ENCODE results near the gene MOK. TPM values are rescaled to one million over a fixed set of nuclear protein-coding genes. Genes with fewer than 3 reads are reported as not detected.
A peak's percentile ranks its signal among the peaks of the same experiment; 100 is the strongest.

Gene MOK
- total RNA-seq, 2 donors from 2014 or later = 60.3 to 102 TPM

GRCh38 chr14:102192840-102193502, 112.0 kb downstream of the MOK start:
- no peaks in the 10 kb centered on the region for H3K27me3 Mint-ChIP-seq (ENCODE audit: insufficient read depth)
- H3K4me1 Mint-ChIP-seq = peaks cover 26% of the 10 kb centered on the region
- TF ChIP-seq, protein P1, sequence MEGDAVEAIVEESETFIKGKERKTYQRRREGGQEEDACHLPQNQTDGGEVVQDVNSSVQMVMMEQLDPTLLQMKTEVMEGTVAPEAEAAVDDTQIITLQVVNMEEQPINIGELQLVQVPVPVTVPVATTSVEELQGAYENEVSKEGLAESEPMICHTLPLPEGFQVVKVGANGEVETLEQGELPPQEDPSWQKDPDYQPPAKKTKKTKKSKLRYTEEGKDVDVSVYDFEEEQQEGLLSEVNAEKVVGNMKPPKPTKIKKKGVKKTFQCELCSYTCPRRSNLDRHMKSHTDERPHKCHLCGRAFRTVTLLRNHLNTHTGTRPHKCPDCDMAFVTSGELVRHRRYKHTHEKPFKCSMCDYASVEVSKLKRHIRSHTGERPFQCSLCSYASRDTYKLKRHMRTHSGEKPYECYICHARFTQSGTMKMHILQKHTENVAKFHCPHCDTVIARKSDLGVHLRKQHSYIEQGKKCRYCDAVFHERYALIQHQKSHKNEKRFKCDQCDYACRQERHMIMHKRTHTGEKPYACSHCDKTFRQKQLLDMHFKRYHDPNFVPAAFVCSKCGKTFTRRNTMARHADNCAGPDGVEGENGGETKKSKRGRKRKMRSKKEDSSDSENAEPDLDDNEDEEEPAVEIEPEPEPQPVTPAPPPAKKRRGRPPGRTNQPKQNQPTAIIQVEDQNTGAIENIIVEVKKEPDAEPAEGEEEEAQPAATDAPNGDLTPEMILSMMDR (conservative IDR thresholded peaks at IDR 0.05) = no peak
- WGBS, 2 experiments (ENCODE audit: insufficient coverage in 1 of 2, insufficient read length in 1 of 2) = 66 to 82% methylated on average over 3 to 12 of the region's 13 CpGs
- peaks cover 21% of the 10 kb centered on the region for H3K36me3 Mint-ChIP-seq (ENCODE audit: low read depth)
- Histone ChIP-seq H3K9ac (ENCODE audit: extremely low read depth, low read length, poor library complexity, severe bottlenecking) (no peak overlapping the region), H3K4me1 (ENCODE audit: control insufficient read depth, insufficient read depth, low read length) (peaks cover 4% of the 10 kb centered on the region), H3K27ac (ENCODE audit: low read depth, low read length) (peak overlapping the region; percentile 9), H3K36me3 (ENCODE audit: control insufficient read depth, insufficient read depth, low read length) (peaks cover 30% of the 10 kb centered on the region), H3K27me3 (ENCODE audit: control insufficient read depth, insufficient read depth, low read length, poor library complexity, severe bottlenecking) (no peaks in the 10 kb centered on the region), H3K4me3 (ENCODE audit: low read length) (no peak overlapping the region), H3K9me3 (ENCODE audit: control insufficient read depth, low read length) (no peaks in the 10 kb centered on the region)
- no peaks in the 10 kb centered on the region for H3K9me3 Mint-ChIP-seq
- no peak overlapping the region for H3K27ac Mint-ChIP-seq
- peak; percentile 54 for DNase-seq
- H3K4me3 Mint-ChIP-seq = no peak overlapping the region

DNA sequence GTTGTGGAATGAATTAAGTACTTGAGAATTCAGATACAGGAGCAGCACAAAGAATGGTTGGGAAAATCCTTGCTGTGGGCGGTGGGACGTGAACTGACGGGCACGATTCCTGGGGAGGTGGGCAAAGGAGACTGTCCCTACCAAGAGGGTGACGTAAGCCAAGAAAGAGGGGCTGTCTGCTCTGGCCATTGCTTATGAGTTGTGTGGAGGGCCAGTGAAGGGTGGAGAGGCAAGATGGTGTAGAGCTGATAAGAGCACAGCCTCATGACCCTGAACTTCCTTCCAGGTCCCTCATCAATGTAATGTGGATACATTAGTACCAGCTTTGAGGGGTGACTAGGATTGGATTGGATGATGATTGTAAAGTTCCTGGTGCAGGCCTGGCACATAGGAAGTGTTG, 115.1 kb downstream of the MOK start:
- TF ChIP-seq, protein P1 (conservative IDR thresholded peaks at IDR 0.05) = no peak
- peaks cover 34% of the 10 kb centered on the region for H3K4me1 Mint-ChIP-seq
- WGBS, 2 experiments (ENCODE audit: insufficient coverage in 1 of 2, insufficient read length in 1 of 2) = 99 to 100% methylated on average over 5 of the region's 5 CpGs
- H3K4me1 ChIP-seq (ENCODE audit: control insufficient read depth, insufficient read depth, low read length) = peaks cover 4% of the 10 kb centered on the region
- peak overlapping the region; percentile 71 for H3K27ac Mint-ChIP-seq
- peaks cover 2% of the 10 kb centered on the region for H3K36me3 ChIP-seq (ENCODE audit: control insufficient read depth, insufficient read depth, low read length)
- H3K4me3 Mint-ChIP-seq = no peak overlapping the region
- no peak overlapping the region for H3K4me3 ChIP-seq (ENCODE audit: low read length)
- DNase-seq = no peak
- H3K27me3 ChIP-seq (ENCODE audit: control insufficient read depth, insufficient read depth, low read length, poor library complexity, severe bottlenecking) = no peaks in the 10 kb centered on the region
- no peaks in the 10 kb centered on the region for H3K27me3 Mint-ChIP-seq (ENCODE audit: insufficient read depth)
- H3K27ac ChIP-seq (ENCODE audit: low read depth, low read length) = no peak overlapping the region
- H3K9me3 ChIP-seq (ENCODE audit: control insufficient read depth, low read length) = no peaks in the 10 kb centered on the region
- H3K9ac ChIP-seq (ENCODE audit: extremely low read depth, low read length, poor library complexity, severe bottlenecking) = no peak overlapping the region
- peaks cover 2% of the 10 kb centered on the region for H3K36me3 Mint-ChIP-seq (ENCODE audit: low read depth)
- H3K9me3 Mint-ChIP-seq = no peaks in the 10 kb centered on the region

DNA sequence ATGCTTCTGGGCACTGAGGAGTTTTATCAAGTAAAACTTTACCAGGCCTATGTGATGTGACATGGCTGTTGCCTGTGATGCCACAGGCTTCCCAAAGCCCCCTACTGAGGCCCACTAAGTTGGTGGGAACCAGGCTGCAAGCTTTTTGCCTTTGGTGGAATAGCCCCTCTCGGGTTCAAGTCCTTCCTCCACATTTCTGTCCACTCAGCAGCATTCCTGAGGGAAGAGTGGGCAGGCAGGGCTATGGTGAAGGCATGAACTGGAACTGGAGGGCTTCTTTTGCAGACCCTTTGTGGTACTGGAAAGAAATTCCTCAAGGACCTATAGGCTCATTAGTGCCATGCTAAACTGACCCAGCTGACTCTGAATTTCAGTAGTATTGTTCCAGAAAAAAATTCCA, 116.8 kb downstream of the MOK start:
- H3K36me3 Mint-ChIP-seq (ENCODE audit: low read depth) = peaks cover 2% of the 10 kb centered on the region
- Histone ChIP-seq H3K9me3 (ENCODE audit: control insufficient read depth, low read length) (no peaks in the 10 kb centered on the region), H3K27me3 (ENCODE audit: control insufficient read depth, insufficient read depth, low read length, poor library complexity, severe bottlenecking) (no peaks in the 10 kb centered on the region), H3K4me3 (ENCODE audit: low read length) (no peak overlapping the region), H3K4me1 (ENCODE audit: control insufficient read depth, insufficient read depth, low read length) (peaks cover 4% of the 10 kb centered on the region), H3K9ac (ENCODE audit: extremely low read depth, low read length, poor library complexity, severe bottlenecking) (no peak overlapping the region), H3K27ac (ENCODE audit: low read depth, low read length) (no peak overlapping the region), H3K36me3 (ENCODE audit: control insufficient read depth, insufficient read depth, low read length) (no peaks in the 10 kb centered on the region)
- H3K27me3 Mint-ChIP-seq (ENCODE audit: insufficient read depth) = no peaks in the 10 kb centered on the region
- peaks cover 31% of the 10 kb centered on the region for H3K4me1 Mint-ChIP-seq
- 92% methylated on average over 1 of the region's 1 CpG; no CpG with 5 or more reads in 1 of the 2 experiments for WGBS, 2 experiments (ENCODE audit: insufficient coverage in 1 of 2, insufficient read length in 1 of 2)
- no peak overlapping the region for H3K4me3 Mint-ChIP-seq
- H3K9me3 Mint-ChIP-seq = no peaks in the 10 kb centered on the region
- TF ChIP-seq, protein P1 (conservative IDR thresholded peaks at IDR 0.05) = no peak
- DNase-seq = no peak
- H3K27ac Mint-ChIP-seq = no peak overlapping the region

Data from endodermal cell (in vitro differentiated cells).